GM20431 (cell line): ENCODE data around the gene EPB41L4B.

Source experiments
- in situ Hi-C: fragments of 300-500 bp; cut with MseI, MboI; formaldehyde crosslinking; loops from one replicate; pipeline ENCODE4 v1.15.0; 2020; ENCODE audit warnings: low sequenced_read_pairs; ENCODE audit not compliant: unreplicated experiment

Gene EPB41L4B

GRCh38 chr9:109323771-109324170 lies 2.9 kb upstream of the EPB41L4B start:
- in situ Hi-C loops, result no loop called here

GRCh38 chr9:109321727-109322126 lies 868 bp upstream of the EPB41L4B start:
- in situ Hi-C loops, result no loop called here

GRCh38 chr9:109320331-109320741 lies 523 bp downstream of the EPB41L4B start:
- in situ Hi-C loops, result no loop called here

- in situ Hi-C loops, result no loop called here
These were observed 1.1 kb downstream of the EPB41L4B start for GRCh38 chr9:109319626-109320241.

GRCh38 chr9:109319017-109319625 lies 1.7 kb downstream of the EPB41L4B start:
- in situ Hi-C loops, result no loop called here

GRCh38 chr9:109317979-109318741 lies 2.7 kb downstream of the EPB41L4B start:
- in situ Hi-C loops, result no loop called here

- in situ Hi-C loops, result no loop called here
These were observed 3.4 kb downstream of the EPB41L4B start for GRCh38 chr9:109317311-109317978.

GRCh38 chr9:109316207-109316640 lies 4.6 kb downstream of the EPB41L4B start:
- in situ Hi-C loops, result no loop called here

- in situ Hi-C loops, result no loop called here
These were observed 5.2 kb downstream of the EPB41L4B start for GRCh38 chr9:109315480-109316206.

GRCh38 chr9:109314011-109314531 lies 6.8 kb downstream of the EPB41L4B start:
- in situ Hi-C loops, result no loop called here

- in situ Hi-C loops, result no loop called here
These were observed 7.5 kb downstream of the EPB41L4B start for GRCh38 chr9:109313351-109313750.

- in situ Hi-C loops, result no loop called here
These were observed 8.1 kb downstream of the EPB41L4B start for GRCh38 chr9:109312783-109313182.

GRCh38 chr9:109311731-109312130 lies 9.1 kb downstream of the EPB41L4B start:
- in situ Hi-C loops, result no loop called here

GRCh38 chr9:109311286-109311685 lies 9.6 kb downstream of the EPB41L4B start:
- in situ Hi-C loops, result no loop called here

- in situ Hi-C loops, result no loop called here
These were observed 10.4 kb downstream of the EPB41L4B start for GRCh38 chr9:109310486-109310901.

GRCh38 chr9:109309282-109309681 lies 11.6 kb downstream of the EPB41L4B start:
- in situ Hi-C loops, result no loop called here

- in situ Hi-C loops, result no loop called here
These were observed 13.2 kb downstream of the EPB41L4B start for GRCh38 chr9:109307380-109308240.

- in situ Hi-C loops, result no loop called here
These were observed 15.1 kb downstream of the EPB41L4B start for GRCh38 chr9:109305801-109306200.

- in situ Hi-C loops, result no loop called here
These were observed 16.5 kb downstream of the EPB41L4B start for GRCh38 chr9:109304347-109304746.
